ENCODE results near the gene TMEM178A.

- TF ChIP-seq POLR2AphosphoS5 (IDR thresholded peaks at IDR 0.05; ENCODE audit: low read depth, low read length) (no peak), TAF1 (IDR thresholded peaks at IDR 0.05; ENCODE audit: borderline replicate concordance, low read depth, low read length) (no peak)
These were observed 17.4 kb downstream of the TMEM178A start for GRCh38 chr2:39683022-39683699.
